ENCODE data around the gene LELP1.
"Not testable (repeated sequence)": the region's sequence is repeated elsewhere in the genome, so short reads cannot be mapped to it uniquely, and the experiment has no call there.

LELP1 gene

GRCh38 chr1:153228491-153228890, 25.3 kb downstream of the LELP1 start:
- Histone ChIP-seq H3K36me3 (ENCODE audit: control insufficient read depth, insufficient read depth, low read length) (no peaks in the 10 kb centered on the region), H3K9me3 (ENCODE audit: control insufficient read depth, low read length) (peaks cover 5% of the 10 kb centered on the region), H3K4me1 (ENCODE audit: control insufficient read depth, insufficient read depth, low read length, poor library complexity, severe bottlenecking) (no peaks in the 10 kb centered on the region), H3K27ac (ENCODE audit: low read depth, low read length, severe bottlenecking) (no peak overlapping the region), H3K4me3 (ENCODE audit: extremely low read depth, insufficient read depth, low read length, poor library complexity, severe bottlenecking) (no peak overlapping the region)
- WGBS, 2 experiments (ENCODE audit: insufficient coverage in 2 of 2), result 90% methylated on average over 1 of the region's 1 CpG; no CpG with 5 or more reads in 1 of the 2 experiments

- H3K27ac ChIP-seq (ENCODE audit: low read depth, low read length, severe bottlenecking); H3K4me1 ChIP-seq (ENCODE audit: control insufficient read depth, insufficient read depth, low read length, poor library complexity, severe bottlenecking); H3K36me3 ChIP-seq (ENCODE audit: control insufficient read depth, insufficient read depth, low read length); H3K9me3 ChIP-seq (ENCODE audit: control insufficient read depth, low read length); H3K4me3 ChIP-seq (ENCODE audit: extremely low read depth, insufficient read depth, low read length, poor library complexity, severe bottlenecking): not testable (repeated sequence)
- WGBS, 2 experiments (ENCODE audit: insufficient coverage in 2 of 2), result 57 to 61% methylated on average over 4 to 6 of the region's 12 CpGs
These were observed 26.0 kb downstream of the LELP1 start for GRCh38 chr1:153229076-153229829.

- 85 to 86% methylated on average over 3 of the region's 4 CpGs for WGBS, 2 experiments (ENCODE audit: insufficient coverage in 2 of 2)
- no peak overlapping the region for H3K27ac ChIP-seq (ENCODE audit: low read depth, low read length, severe bottlenecking)
- H3K36me3 ChIP-seq (ENCODE audit: control insufficient read depth, insufficient read depth, low read length), result no peaks in the 10 kb centered on the region
- H3K4me1 ChIP-seq (ENCODE audit: control insufficient read depth, insufficient read depth, low read length, poor library complexity, severe bottlenecking), result no peaks in the 10 kb centered on the region
- H3K4me3 ChIP-seq (ENCODE audit: extremely low read depth, insufficient read depth, low read length, poor library complexity, severe bottlenecking), result no peak overlapping the region
- no peaks in the 10 kb centered on the region for H3K9me3 ChIP-seq (ENCODE audit: control insufficient read depth, low read length)
These were observed 28.1 kb downstream of the LELP1 start for GRCh38 chr1:153231363-153231762.

- Histone ChIP-seq H3K36me3 (ENCODE audit: control insufficient read depth, insufficient read depth, low read length) (no peaks in the 10 kb centered on the region), H3K4me1 (ENCODE audit: control insufficient read depth, insufficient read depth, low read length, poor library complexity, severe bottlenecking) (no peaks in the 10 kb centered on the region), H3K4me3 (ENCODE audit: extremely low read depth, insufficient read depth, low read length, poor library complexity, severe bottlenecking) (no peak overlapping the region), H3K9me3 (ENCODE audit: control insufficient read depth, low read length) (no peaks in the 10 kb centered on the region), H3K27ac (ENCODE audit: low read depth, low read length, severe bottlenecking) (no peak overlapping the region)
- 88 to 92% methylated on average over 2 of the region's 2 CpGs for WGBS, 2 experiments (ENCODE audit: insufficient coverage in 2 of 2)
These were observed 28.6 kb downstream of the LELP1 start for GRCh38 chr1:153231785-153232184.

- Histone ChIP-seq H3K4me1 (ENCODE audit: control insufficient read depth, insufficient read depth, low read length, poor library complexity, severe bottlenecking) (no peaks in the 10 kb centered on the region), H3K36me3 (ENCODE audit: control insufficient read depth, insufficient read depth, low read length) (no peaks in the 10 kb centered on the region), H3K4me3 (ENCODE audit: extremely low read depth, insufficient read depth, low read length, poor library complexity, severe bottlenecking) (no peak overlapping the region), H3K27ac (ENCODE audit: low read depth, low read length, severe bottlenecking) (no peak overlapping the region), H3K9me3 (ENCODE audit: control insufficient read depth, low read length) (no peaks in the 10 kb centered on the region)
- WGBS, 2 experiments (ENCODE audit: insufficient coverage in 2 of 2), result 80% methylated on average over 3 of the region's 3 CpGs
These were observed 29.3 kb downstream of the LELP1 start for GRCh38 chr1:153232553-153232952.

GRCh38 chr1:153233448-153233847, 30.2 kb downstream of the LELP1 start:
- Histone ChIP-seq H3K4me1 (ENCODE audit: control insufficient read depth, insufficient read depth, low read length, poor library complexity, severe bottlenecking) (no peaks in the 10 kb centered on the region), H3K36me3 (ENCODE audit: control insufficient read depth, insufficient read depth, low read length) (no peaks in the 10 kb centered on the region), H3K4me3 (ENCODE audit: extremely low read depth, insufficient read depth, low read length, poor library complexity, severe bottlenecking) (no peak overlapping the region), H3K27ac (ENCODE audit: low read depth, low read length, severe bottlenecking) (no peak overlapping the region), H3K9me3 (ENCODE audit: control insufficient read depth, low read length) (no peaks in the 10 kb centered on the region)
- 83% methylated on average over 1 of the region's 1 CpG; no CpG with 5 or more reads in 1 of the 2 experiments for WGBS, 2 experiments (ENCODE audit: insufficient coverage in 2 of 2)

- Histone ChIP-seq H3K36me3 (ENCODE audit: control insufficient read depth, insufficient read depth, low read length) (no peaks in the 10 kb centered on the region), H3K27ac (ENCODE audit: low read depth, low read length, severe bottlenecking) (no peak overlapping the region), H3K4me1 (ENCODE audit: control insufficient read depth, insufficient read depth, low read length, poor library complexity, severe bottlenecking) (no peaks in the 10 kb centered on the region), H3K4me3 (ENCODE audit: extremely low read depth, insufficient read depth, low read length, poor library complexity, severe bottlenecking) (no peak overlapping the region), H3K9me3 (ENCODE audit: control insufficient read depth, low read length) (no peaks in the 10 kb centered on the region)
- WGBS, 2 experiments (ENCODE audit: insufficient coverage in 2 of 2), result 67 to 94% methylated on average over 2 of the region's 2 CpGs
These were observed 35.3 kb downstream of the LELP1 start for GRCh38 chr1:153238527-153238926.

GRCh38 chr1:153242160-153242559, 38.9 kb downstream of the LELP1 start:
- Histone ChIP-seq H3K4me3 (ENCODE audit: extremely low read depth, insufficient read depth, low read length, poor library complexity, severe bottlenecking) (no peak overlapping the region), H3K36me3 (ENCODE audit: control insufficient read depth, insufficient read depth, low read length) (no peaks in the 10 kb centered on the region), H3K4me1 (ENCODE audit: control insufficient read depth, insufficient read depth, low read length, poor library complexity, severe bottlenecking) (no peaks in the 10 kb centered on the region), H3K9me3 (ENCODE audit: control insufficient read depth, low read length) (no peaks in the 10 kb centered on the region), H3K27ac (ENCODE audit: low read depth, low read length, severe bottlenecking) (no peak overlapping the region)
- no CpG with 5 or more reads among the region's 1 CpG for WGBS, 2 experiments (ENCODE audit: insufficient coverage in 2 of 2)

GRCh38 chr1:153245466-153245865, 42.2 kb downstream of the LELP1 start:
- Histone ChIP-seq H3K27ac (ENCODE audit: low read depth, low read length, severe bottlenecking) (no peak overlapping the region), H3K9me3 (ENCODE audit: control insufficient read depth, low read length) (no peaks in the 10 kb centered on the region), H3K4me1 (ENCODE audit: control insufficient read depth, insufficient read depth, low read length, poor library complexity, severe bottlenecking) (no peaks in the 10 kb centered on the region), H3K4me3 (ENCODE audit: extremely low read depth, insufficient read depth, low read length, poor library complexity, severe bottlenecking) (no peak overlapping the region), H3K36me3 (ENCODE audit: control insufficient read depth, insufficient read depth, low read length) (no peaks in the 10 kb centered on the region)
- 93 to 96% methylated on average over 3 of the region's 4 CpGs for WGBS, 2 experiments (ENCODE audit: insufficient coverage in 2 of 2)

- no peaks in the 10 kb centered on the region for H3K9me3 ChIP-seq (ENCODE audit: control insufficient read depth, low read length)
- no peaks in the 10 kb centered on the region for H3K36me3 ChIP-seq (ENCODE audit: control insufficient read depth, insufficient read depth, low read length)
- no peak overlapping the region for H3K4me3 ChIP-seq (ENCODE audit: extremely low read depth, insufficient read depth, low read length, poor library complexity, severe bottlenecking)
- no peak overlapping the region for H3K27ac ChIP-seq (ENCODE audit: low read depth, low read length, severe bottlenecking)
- no CpG with 5 or more reads among the region's 1 CpG for WGBS, 2 experiments (ENCODE audit: insufficient coverage in 2 of 2)
- H3K4me1 ChIP-seq (ENCODE audit: control insufficient read depth, insufficient read depth, low read length, poor library complexity, severe bottlenecking), result no peaks in the 10 kb centered on the region
These were observed 42.8 kb downstream of the LELP1 start for GRCh38 chr1:153246018-153246417.

GRCh38 chr1:153246825-153247224, 43.6 kb downstream of the LELP1 start:
- Histone ChIP-seq H3K4me1 (ENCODE audit: control insufficient read depth, insufficient read depth, low read length, poor library complexity, severe bottlenecking) (no peaks in the 10 kb centered on the region), H3K27ac (ENCODE audit: low read depth, low read length, severe bottlenecking) (no peak overlapping the region), H3K36me3 (ENCODE audit: control insufficient read depth, insufficient read depth, low read length) (no peaks in the 10 kb centered on the region), H3K4me3 (ENCODE audit: extremely low read depth, insufficient read depth, low read length, poor library complexity, severe bottlenecking) (no peak overlapping the region), H3K9me3 (ENCODE audit: control insufficient read depth, low read length) (no peaks in the 10 kb centered on the region)
- WGBS, 2 experiments (ENCODE audit: insufficient coverage in 2 of 2), result 57% methylated on average over 1 of the region's 2 CpGs; no CpG with 5 or more reads in 1 of the 2 experiments
